NCI-H748 treated with DMSO at 0.1 percent for 48 hours (cell line): ENCODE results near the gene ESRRB.
"Not testable (repeated sequence)": the region's sequence is repeated elsewhere in the genome, so short reads cannot be mapped to it uniquely, and the experiment has no call there.

ENCODE experiments used
- DNase-seq: peaks from one replicate; lab custom pipeline; 2025; lab: John Stamatoyannopoulos, UW

ESRRB gene

GRCh38 chr14:76497550-76498462 is 121.9 kb downstream of the ESRRB start:
- no peak for DNase-seq

GRCh38 chr14:76498463-76498935 is 122.6 kb downstream of the ESRRB start:
- no peak for DNase-seq

- no peak for DNase-seq
Measured at GRCh38 chr14:76498976-76499375, 123.0 kb downstream of the ESRRB start.

- no peak for DNase-seq
Measured at GRCh38 chr14:76499399-76499798, 123.5 kb downstream of the ESRRB start.

GRCh38 chr14:76500011-76500410 is 124.1 kb downstream of the ESRRB start:
- no peak for DNase-seq

GRCh38 chr14:76500480-76500879 is 124.5 kb downstream of the ESRRB start:
- DNase-seq, result no peak

DNA sequence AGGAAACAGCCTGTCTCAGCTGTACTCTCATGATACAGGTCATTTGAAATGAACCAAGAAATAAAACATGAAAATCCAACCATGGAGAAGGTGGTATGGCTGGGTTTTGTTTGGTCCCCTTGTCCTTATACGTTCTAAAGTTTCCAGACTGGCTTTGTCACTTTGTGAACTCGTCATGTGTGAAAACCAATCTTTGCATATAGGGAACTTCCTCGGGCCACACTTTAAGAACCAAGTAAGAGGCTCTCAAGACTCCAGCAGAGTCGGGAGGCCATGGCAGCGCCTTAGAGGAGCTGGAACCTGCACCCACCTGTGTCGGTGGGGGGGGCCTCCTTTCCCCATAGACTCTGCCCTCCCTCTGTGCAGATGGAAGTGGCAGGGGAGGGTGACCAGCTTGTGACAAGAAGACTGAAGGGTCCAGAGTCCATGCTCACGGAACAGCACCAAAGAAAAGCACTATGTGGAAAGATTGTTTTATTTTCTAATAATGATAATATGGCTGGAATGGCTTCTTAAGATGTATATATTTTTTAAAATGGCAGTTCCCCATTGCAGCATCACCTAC is 125.3 kb downstream of the ESRRB start:
- DNase-seq, result no peak

DNA sequence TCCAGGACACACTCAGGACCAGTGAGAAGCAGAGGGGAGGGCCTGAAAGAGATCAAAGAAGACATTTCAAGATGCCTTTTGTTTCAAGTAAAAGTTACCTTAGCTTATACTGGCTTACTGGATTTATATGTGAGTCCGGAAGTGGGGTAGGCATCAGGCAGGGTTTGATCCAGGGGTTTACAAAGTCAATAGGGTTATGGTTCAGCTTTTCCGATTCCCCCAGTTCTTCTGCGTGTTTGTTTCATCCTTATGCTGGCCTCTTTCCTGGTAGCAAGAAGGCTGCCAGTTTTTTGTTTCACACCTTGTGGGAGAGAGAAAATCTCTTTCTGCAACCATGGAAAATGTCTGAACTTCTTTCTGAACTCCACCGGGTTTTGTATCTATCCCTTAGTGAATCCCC is 126.3 kb downstream of the ESRRB start:
- no peak for DNase-seq

DNA sequence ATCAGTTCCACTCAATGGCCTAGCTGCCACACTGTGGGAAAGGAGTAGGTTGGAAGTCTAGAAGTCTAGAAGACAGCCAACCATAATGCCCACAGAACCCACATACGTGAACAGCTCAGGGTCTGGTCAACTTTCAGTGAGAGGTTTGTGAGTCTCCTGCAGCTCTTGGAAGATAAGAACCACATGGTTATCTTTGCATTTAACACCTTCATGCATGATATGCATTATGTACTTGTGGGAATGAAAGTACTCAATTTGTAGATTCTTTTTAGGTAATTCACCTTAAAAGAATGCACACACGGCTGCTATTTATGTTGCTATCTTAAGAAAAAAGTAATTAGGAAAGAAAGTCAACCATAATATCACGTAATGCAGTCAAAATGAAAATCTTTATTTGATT is 126.7 kb downstream of the ESRRB start:
- DNase-seq, result no peak

DNA sequence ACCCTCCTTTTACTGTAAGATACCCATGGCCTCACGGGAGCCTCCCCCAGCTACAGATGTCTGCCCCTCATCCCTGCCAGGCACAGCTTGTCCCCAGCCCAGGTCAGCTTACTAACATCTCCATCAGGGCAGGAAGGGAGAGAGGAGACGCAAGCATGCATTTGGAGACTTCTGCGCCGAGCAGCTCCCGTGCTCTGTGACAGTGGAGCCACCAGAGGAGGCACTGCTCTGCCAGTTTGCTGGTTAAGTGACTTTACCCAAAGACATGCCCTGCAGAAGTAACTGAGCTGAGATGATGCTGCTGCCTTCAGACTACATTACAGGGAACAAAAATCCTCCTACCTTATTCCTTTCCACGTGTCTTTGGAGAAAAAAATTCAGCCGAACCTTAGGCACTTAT is 133.4 kb downstream of the ESRRB start:
- no peak for DNase-seq

DNA sequence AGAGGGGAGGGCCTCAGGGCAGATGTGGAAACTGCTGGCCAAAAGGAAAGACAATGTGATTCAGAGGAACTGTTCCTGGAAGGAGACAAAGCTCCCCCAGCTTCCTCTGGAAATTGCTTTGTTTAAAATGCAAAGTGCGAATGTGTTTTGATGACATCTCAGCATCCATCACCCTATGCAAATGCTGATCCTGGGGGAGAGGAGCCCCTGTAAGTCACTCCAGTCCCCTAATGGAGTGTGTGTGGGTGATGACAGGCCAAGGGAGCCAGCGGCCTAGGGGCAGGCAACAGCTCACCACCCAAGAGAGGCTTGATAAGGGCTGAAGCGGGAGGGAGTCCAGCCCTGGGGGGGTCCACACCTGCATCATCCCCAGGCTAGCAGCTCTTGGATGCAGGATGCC is 134.2 kb downstream of the ESRRB start:
- no peak for DNase-seq

DNA sequence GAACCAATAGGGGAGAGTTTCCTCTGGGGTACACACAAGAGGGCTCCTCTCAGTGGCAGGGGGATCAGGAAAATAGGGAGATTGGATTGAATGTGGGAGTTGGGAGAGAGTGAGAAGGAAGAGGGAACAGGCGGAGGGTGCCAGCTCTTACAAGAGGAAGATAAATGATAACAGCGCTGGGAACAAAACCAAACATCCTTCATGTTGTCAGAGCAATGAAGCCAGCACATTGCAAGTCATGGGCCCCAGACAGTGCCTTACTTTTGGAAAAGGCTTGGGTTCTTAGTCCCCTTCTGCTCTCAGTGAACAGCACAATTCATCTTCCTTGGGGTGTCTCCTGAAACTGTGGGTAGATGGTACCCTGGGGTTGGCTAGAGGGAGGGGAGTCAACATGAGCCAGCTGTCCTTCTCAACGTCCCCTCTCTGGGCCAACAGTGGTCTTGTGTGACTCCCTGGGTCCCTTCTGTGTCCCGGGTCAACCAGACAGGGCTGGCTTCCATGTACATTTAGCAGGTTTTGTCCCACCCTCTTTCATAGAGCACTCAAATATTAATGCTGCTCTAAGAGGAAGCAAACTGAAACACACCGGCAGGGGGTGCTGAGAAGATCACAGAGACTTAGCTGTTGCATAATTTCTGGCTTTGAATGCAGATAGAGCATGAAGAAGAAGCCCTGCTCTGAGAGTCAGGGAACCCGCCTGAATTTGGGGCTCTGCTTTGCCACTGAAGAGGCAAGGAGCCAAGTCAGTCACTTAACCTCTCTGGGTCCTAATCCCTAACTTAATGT is 138.5 kb downstream of the ESRRB start:
- DNase-seq, result no peak

DNA sequence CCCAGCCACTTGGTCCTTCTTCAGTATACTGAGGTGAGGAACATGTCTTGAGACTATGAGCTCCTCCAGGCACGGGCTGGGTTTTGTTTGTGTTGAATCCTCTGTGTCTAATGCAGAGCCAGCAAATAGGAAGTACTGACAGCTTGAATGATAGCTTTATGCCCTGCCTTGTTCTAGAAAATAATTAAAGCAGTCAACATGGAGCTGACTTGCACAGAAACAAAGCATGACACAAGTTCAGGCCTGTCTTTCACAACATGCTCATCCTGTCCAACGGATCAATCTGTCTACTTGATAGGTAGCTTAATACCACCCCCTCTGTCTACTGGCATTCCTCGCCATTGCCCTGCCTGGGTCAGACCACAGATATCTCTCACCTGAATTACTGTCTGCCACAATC is 140.9 kb downstream of the ESRRB start:
- DNase-seq, result peak; percentile 40

- DNase-seq, result no peak
Measured at GRCh38 chr14:76518366-76518765, 142.4 kb downstream of the ESRRB start.

GRCh38 chr14:76525106-76525821 is 149.3 kb downstream of the ESRRB start:
- DNase-seq, result no peak

GRCh38 chr14:76531085-76531484 is 155.1 kb downstream of the ESRRB start:
- DNase-seq, result no peak

DNA sequence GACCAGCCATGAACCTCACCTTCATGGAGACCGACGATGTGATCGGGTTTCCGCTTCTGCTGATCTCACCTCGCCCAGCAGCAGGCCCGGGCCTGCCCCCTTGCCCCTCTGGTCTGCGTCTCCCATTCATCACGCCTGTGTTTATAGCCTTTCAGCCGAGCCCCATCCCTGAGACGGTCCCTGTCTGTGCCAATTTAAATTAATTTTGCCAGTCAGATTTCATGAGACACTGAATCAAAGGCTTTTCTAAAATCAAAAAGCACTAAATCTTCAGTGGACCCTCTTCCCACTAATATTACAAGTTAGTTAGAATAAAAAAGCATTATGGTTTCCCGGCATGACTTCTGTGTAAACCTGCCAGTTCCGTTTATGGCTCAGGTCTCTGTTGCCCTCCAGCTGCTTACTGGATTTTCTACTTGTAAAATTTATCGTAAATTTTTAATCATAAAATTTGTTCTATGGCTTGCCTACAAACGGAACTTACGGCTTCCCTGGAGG is 155.9 kb downstream of the ESRRB start:
- DNase-seq, result no peak

- not testable (repeated sequence) for DNase-seq
Measured at GRCh38 chr14:76536636-76537035, 160.7 kb downstream of the ESRRB start.

DNA sequence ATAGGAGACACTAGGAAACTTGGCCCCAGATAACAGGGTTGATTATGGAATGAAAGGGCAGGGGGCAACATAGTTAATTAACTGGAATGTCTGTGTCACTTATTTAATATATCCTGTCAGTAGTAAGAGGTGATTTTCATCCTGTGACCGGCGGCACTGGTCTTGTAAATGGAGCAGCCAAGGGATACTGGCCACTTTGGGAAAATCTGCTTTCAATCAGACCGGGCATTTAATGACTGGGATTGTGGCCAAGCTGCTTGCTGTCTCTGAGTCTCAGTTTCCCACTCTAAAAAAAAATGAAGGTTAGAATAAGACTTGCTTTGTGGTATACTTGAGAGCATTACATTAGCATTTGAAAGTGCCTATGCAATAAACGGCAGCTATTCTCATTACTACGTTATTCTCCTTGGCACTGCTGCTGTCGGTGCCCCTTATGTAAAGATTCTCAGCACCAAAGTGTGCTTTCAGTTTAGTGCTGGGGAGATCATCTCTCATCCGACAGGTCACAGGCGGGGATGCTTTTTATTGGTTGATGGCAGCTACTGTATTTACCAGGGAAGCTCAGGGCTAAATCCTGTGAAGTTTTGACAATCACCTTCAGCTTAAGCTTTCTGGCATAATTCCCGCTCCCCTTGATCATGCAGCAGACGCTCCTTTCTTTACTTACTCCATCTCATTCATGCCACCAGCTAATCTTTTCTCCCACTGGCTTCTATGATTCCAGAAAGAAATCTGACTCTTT is 162.1 kb downstream of the ESRRB start:
- DNase-seq, result no peak

- DNase-seq, result no peak
Measured at GRCh38 chr14:76538648-76539008, 162.7 kb downstream of the ESRRB start.

- DNase-seq, result no peak
Measured at GRCh38 chr14:76539130-76539529, 163.2 kb downstream of the ESRRB start.
